Thyroid gland (tissue), 4 donors: ENCODE results near the gene BHMT. TPM values are rescaled to one million over a fixed set of nuclear protein-coding genes. Genes with fewer than 3 reads are reported as not detected.

ENCODE experiments used
- DNase-seq, 2 donors: peaks; one replicate each; pipeline ENCODE4 v3.0.0-alpha.2; 2019
- H3K27ac ChIP-seq, 3 donors: fragments of 200-600 bp; sonication (generic); 1 replicate in 2 of 3; 2 replicates in 1 of 3; pipeline ENCODE4 v1.5.1; 2016 to 2019; ENCODE audit warnings: mild to moderate bottlenecking in 1 of 3, moderate library complexity in 1 of 3
- H3K27me3 ChIP-seq: fragments of 200-600 bp; sonication (generic); one replicate; pipeline ENCODE4 v1.5.1; 2019
- H3K36me3 ChIP-seq, 2 donors: fragments of 200-600 bp; sonication (generic); one replicate each; pipeline ENCODE4 v1.5.1; 2016 to 2019
- H3K4me1 ChIP-seq, 2 donors: fragments of 200-600 bp; sonication (generic); one replicate each; pipeline ENCODE4 v1.5.1; 2017 to 2019
- H3K4me3 ChIP-seq, 3 donors: fragments of 200-600 bp; sonication (generic); replicated peaks in 1 of 3; 1 replicate in 2 of 3; 2 replicates in 1 of 3; pipeline ENCODE4 v1.5.1; 2016; ENCODE audit warnings: mild to moderate bottlenecking in 1 of 3
- H3K9me3 ChIP-seq: fragments of 200-600 bp; sonication (generic); one replicate; pipeline ENCODE4 v1.5.1; 2017
- POLR2A ChIP-seq, 2 donors: fragments of 450-650 bp; IDR thresholded peaks; one replicate each; pipeline ENCODE4 v1.6.1; 2017; ENCODE audit warnings: antibody characterized with exemption in 2 of 2, mild to moderate bottlenecking in 2 of 2, moderate library complexity in 1 of 2
- WGBS, 2 donors: methylation state at CpG; one replicate each; pipeline ENCODE4 v1.1.5; 2017; 5-methylcytosine and 5-hydroxymethylcytosine counted together
- intact Hi-C: fragments of 100-400 bp; cut with DNase I; formaldehyde crosslinking; loops from one replicate; pipeline ENCODE4 v1.15.1; 2023
- total RNA-seq, 4 donors: library from RNA; depleted of rRNA; stranded (reverse); fragments of >200 nt; gene quantifications; one replicate each; pipeline ENCODE4 v1.2.3, GENCODE V29; 2016
- TF ChIP-seq, protein P1 (sequence below), 6 experiments: fragments of 200-600 bp in 3 of 6; fragments of 450-650 bp in 3 of 6; sonication (generic) in 3 of 6; IDR thresholded peaks; one replicate each; pipeline ENCODE4 v1.5.1; 2016 to 2019; ENCODE audit warnings: antibody characterized with exemption in 6 of 6, mild to moderate bottlenecking in 2 of 6, inconsistent platforms in 1 of 6, moderate library complexity in 1 of 6

BHMT gene
- total RNA-seq, 4 donors from 2014 or later: 1.2 to 2.0 (median 1.2) TPM; not detected in 1

DNA sequence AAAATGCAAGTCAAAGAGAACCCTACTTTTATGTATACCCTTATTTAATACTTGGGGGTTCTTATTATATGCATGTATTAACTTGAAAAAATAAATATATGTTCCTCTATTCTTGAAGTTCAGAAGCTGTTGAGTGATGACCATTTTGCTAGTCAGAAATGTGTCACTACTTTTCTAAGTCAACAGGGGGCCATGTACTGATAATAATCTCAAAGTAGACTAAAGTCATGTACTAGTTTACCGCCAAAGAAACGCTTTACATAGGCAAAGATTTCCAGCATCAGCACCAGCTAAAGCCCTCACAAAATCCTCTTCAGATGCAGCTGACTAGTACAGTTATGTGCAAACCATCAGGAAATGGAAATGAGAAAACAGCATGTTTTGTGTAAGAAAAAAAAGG, 5.7 kb upstream of the BHMT start:
- no peaks in the 10 kb centered on the region for H3K27me3 ChIP-seq
- no peak for TF ChIP-seq POLR2A (IDR thresholded peaks at IDR 0.05)
- TF ChIP-seq, protein P1, sequence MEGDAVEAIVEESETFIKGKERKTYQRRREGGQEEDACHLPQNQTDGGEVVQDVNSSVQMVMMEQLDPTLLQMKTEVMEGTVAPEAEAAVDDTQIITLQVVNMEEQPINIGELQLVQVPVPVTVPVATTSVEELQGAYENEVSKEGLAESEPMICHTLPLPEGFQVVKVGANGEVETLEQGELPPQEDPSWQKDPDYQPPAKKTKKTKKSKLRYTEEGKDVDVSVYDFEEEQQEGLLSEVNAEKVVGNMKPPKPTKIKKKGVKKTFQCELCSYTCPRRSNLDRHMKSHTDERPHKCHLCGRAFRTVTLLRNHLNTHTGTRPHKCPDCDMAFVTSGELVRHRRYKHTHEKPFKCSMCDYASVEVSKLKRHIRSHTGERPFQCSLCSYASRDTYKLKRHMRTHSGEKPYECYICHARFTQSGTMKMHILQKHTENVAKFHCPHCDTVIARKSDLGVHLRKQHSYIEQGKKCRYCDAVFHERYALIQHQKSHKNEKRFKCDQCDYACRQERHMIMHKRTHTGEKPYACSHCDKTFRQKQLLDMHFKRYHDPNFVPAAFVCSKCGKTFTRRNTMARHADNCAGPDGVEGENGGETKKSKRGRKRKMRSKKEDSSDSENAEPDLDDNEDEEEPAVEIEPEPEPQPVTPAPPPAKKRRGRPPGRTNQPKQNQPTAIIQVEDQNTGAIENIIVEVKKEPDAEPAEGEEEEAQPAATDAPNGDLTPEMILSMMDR (IDR thresholded peaks at IDR 0.05): no peak
- WGBS, 2 donors: 82 to 97% methylated on average over 2 of the region's 2 CpGs
- intact Hi-C loops: no loop called here
- H3K4me1 ChIP-seq: no peaks in the 10 kb centered on the region
- no peak overlapping the region for H3K27ac ChIP-seq
- DNase-seq: no peak
- no peaks in the 10 kb centered on the region for H3K9me3 ChIP-seq
- H3K4me3 ChIP-seq: no peak overlapping the region
- H3K36me3 ChIP-seq: no peaks in the 10 kb centered on the region

DNA sequence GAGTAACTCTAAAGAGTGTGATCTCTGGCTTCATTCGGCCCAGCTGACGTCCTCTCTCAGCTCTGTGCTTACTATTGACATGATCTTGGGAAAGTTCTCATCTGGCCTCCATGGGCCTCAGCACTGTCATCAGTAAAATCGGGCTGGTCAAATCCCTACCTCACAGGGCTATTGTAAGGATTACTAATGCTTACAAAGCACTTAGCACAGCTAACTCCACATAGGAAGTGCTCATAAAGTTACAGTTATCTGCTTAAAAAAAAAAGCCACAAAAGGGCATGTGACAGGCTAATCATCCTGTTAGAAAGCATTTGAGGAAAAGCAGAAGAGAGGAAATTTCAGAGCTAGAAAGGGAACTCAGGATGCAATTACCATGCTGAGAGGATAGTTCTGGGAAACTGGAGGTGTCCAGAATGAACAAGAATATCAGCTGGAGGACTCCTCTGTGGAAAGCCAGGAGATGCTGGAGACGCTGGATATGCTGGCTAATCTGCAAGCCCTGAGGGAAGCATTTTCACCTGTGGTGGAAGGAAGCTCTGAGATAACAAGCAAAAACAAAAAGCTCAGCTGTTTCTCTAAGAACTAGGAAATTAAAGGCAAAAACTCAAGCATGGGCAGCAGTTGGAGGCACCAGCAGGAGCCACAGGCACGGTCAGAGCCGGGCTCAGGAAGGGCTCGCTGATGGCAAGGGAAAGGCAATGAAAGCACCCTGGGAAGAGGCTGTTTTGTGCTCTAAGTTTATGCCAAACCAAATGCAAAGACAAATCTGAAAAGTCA, 4.4 kb upstream of the BHMT start:
- H3K27ac ChIP-seq: no peak overlapping the region
- 72 to 75% methylated on average over 7 of the region's 7 CpGs for WGBS, 2 donors

DNA sequence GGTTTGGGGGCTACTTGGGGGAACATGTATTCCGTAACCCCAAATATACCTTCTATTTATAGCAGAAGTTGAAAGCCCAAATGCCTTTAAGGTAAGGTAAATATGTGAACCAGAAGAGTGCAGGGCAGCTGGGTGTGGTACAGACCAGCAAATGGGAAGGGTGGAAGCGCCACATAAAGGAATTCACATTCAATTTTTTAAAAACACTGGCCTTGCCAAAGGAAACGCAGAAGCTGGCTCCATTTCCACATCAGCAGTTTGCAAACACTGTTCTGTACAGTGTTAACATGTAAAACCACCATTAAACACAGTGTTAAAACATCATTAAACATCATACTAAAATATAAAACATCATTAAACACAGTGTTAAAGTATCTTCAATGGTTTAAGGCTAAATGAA, 3.5 kb upstream of the BHMT start:
- H3K9me3 ChIP-seq: no peaks in the 10 kb centered on the region
- intact Hi-C loops: no loop called here
- peaks cover 0 to 3% of the 10 kb centered on the region in 2 donors for H3K4me1 ChIP-seq
- peaks cover 8% of the 10 kb centered on the region for H3K27me3 ChIP-seq
- no peak overlapping the region for H3K27ac ChIP-seq
- DNase-seq: no peak
- no peak overlapping the region for H3K4me3 ChIP-seq
- 73 to 75% methylated on average over 3 of the region's 3 CpGs for WGBS, 2 donors
- no peaks in the 10 kb centered on the region for H3K36me3 ChIP-seq
- TF ChIP-seq POLR2A (IDR thresholded peaks at IDR 0.05): no peak
- TF ChIP-seq, protein P1 (IDR thresholded peaks at IDR 0.05): no peak

More for the DNA sequence above, 4.4 kb upstream of the BHMT start:
- no peak for DNase-seq
- H3K9me3 ChIP-seq: no peaks in the 10 kb centered on the region
- TF ChIP-seq POLR2A (IDR thresholded peaks at IDR 0.05): no peak
- TF ChIP-seq, protein P1 (IDR thresholded peaks at IDR 0.05): no peak
- H3K4me3 ChIP-seq: no peak overlapping the region
- H3K4me1 ChIP-seq: peaks cover 0 to 2% of the 10 kb centered on the region in 2 donors
- no peaks in the 10 kb centered on the region for H3K36me3 ChIP-seq
- peaks cover 7% of the 10 kb centered on the region for H3K27me3 ChIP-seq
- intact Hi-C loops: no loop called here

DNA sequence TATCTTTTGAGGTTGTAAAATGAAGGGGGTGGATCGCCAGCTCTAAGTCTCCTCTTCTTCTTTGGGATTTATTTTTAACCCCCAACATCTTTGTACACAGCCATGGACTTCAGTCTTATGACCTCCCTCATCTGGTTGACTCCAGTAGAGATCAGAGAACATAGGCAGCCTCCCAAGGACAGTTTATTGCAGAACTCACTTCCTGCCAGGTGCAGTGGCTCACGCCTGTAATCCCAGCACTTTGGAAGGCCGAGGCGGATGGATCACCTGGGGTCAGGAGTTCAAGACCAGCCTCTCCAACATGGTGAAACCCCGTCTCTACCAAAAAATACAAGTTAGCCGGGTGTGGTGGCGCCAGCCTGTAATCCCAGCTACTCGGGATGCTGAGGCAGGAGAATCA, 2.8 kb upstream of the BHMT start:
- 92 to 98% methylated on average over 5 to 7 of the region's 8 CpGs for WGBS, 2 donors
- TF ChIP-seq POLR2A (IDR thresholded peaks at IDR 0.05): no peak
- TF ChIP-seq, protein P1 (IDR thresholded peaks at IDR 0.05): no peak
- intact Hi-C loops: no loop called here
- H3K27ac ChIP-seq: no peak overlapping the region
- no peaks in the 10 kb centered on the region for H3K9me3 ChIP-seq
- H3K4me1 ChIP-seq: peaks cover 0 to 3% of the 10 kb centered on the region in 2 donors
- H3K27me3 ChIP-seq: peaks cover 8% of the 10 kb centered on the region
- H3K36me3 ChIP-seq: no peaks in the 10 kb centered on the region
- DNase-seq: no peak
- H3K4me3 ChIP-seq: no peak overlapping the region
